Testis (tissue), 2 donors: ENCODE measurements around the gene AKNA.

Experiments
- CTCF ChIP-seq, 3 experiments: fragments of 450-650 bp in 2 of 3; fragments of 200-600 bp in 1 of 3; sonication (generic) in 1 of 3; IDR thresholded peaks; one replicate each; pipeline ENCODE4 v1.5.1; 2016 to 2019; ENCODE audit warnings: antibody characterized with exemption in 3 of 3, mild to moderate bottlenecking in 2 of 3, moderate library complexity in 1 of 3
- POLR2A ChIP-seq: fragments of 450-650 bp; IDR thresholded peaks from one replicate; pipeline ENCODE4 v1.6.1; 2017; ENCODE audit warnings: antibody characterized with exemption, mild to moderate bottlenecking, moderate library complexity

- TF ChIP-seq CTCF (IDR thresholded peaks at IDR 0.05), result no peak
- TF ChIP-seq POLR2A, result no peak
Measured at GRCh38 chr9:114350636-114351401, 37.0 kb downstream of the AKNA start.
